ENCODE measurements around the gene LYRM2.

Gene LYRM2

DNA sequence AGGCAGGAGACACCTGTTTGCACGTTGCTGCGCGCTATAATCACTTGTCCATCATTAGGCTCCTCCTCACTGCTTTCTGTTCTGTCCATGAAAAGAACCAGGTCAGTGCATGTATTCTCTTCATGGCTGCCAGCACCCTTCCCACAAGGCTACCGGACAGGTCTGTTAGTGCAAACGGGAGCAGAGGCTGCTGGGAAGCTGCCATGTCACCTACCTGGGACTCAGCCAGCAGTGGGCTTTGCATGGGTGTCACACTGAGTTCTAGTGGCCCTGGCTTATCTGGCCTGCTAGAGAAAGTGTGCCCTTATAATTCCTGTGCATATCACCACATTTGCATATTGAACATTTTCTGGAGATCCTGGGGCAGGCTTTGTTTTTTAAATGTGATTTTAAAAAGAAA is 24.8 kb downstream of the LYRM2 start:
- Histone ChIP-seq H3K9ac (ENCODE audit: low read length) (no peak overlapping the region), H3K9me3 (ENCODE audit: control insufficient read depth, insufficient read depth, low read depth, low read length) (no peaks in the 10 kb centered on the region), H3K27me3 (ENCODE audit: control insufficient read depth, insufficient read depth, low read length) (no peaks in the 10 kb centered on the region), H3K27ac (ENCODE audit: low read depth, low read length) (no peak overlapping the region), H3K4me1 (ENCODE audit: control insufficient read depth, insufficient read depth, low read length) (no peaks in the 10 kb centered on the region), H3K36me3 (ENCODE audit: control insufficient read depth, insufficient read depth, low read length) (no peaks in the 10 kb centered on the region), H3K4me3 (ENCODE audit: low read depth, low read length) (no peak overlapping the region)

DNA sequence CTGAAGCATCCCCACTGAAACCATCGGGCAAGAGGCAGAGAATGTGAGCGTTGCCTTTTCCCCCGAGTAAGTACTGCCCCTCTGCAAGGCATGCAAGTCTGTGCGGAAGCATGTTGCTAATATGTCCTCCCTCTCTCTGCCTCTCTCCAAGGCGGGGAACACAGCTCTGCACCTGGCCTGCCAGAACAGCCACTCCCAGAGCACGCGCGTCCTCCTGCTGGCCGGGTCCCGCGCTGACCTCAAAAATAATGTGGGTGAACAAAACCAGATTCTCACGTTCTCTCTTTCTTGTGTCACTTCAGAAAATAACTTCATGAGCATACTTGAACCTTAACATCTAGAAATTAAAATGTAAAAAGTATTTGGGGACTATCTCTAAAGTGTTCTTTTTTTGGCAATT is 26.4 kb downstream of the LYRM2 start:
- Histone ChIP-seq H3K9ac (ENCODE audit: low read length) (no peak overlapping the region), H3K27me3 (ENCODE audit: control insufficient read depth, insufficient read depth, low read length) (no peaks in the 10 kb centered on the region), H3K9me3 (ENCODE audit: control insufficient read depth, insufficient read depth, low read depth, low read length) (no peaks in the 10 kb centered on the region), H3K4me3 (ENCODE audit: low read depth, low read length) (no peak overlapping the region), H3K27ac (ENCODE audit: low read depth, low read length) (no peak overlapping the region), H3K36me3 (ENCODE audit: control insufficient read depth, insufficient read depth, low read length) (no peaks in the 10 kb centered on the region), H3K4me1 (ENCODE audit: control insufficient read depth, insufficient read depth, low read length) (no peaks in the 10 kb centered on the region)

DNA sequence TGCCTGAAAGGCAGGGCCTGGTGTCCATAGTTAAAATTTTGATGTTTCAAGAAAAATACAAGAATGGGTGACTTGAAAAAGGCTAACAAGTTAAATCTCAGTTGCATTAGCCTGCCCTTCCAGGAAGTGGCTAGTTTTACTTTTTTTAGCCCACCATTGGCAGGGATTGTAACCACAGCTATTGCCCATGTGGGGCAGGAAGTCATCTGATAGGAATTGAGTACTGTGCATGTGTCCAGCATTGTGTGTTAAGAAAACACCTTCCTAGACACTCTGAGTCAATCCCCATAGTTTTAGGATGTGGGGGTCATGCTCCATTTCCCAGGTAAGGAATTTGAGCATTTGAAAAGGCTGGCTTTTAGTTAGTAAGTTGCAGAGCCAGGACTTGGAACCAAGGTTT is 26.9 kb downstream of the LYRM2 start:
- Histone ChIP-seq H3K27me3 (ENCODE audit: control insufficient read depth, insufficient read depth, low read length) (no peaks in the 10 kb centered on the region), H3K4me1 (ENCODE audit: control insufficient read depth, insufficient read depth, low read length) (no peaks in the 10 kb centered on the region), H3K4me3 (ENCODE audit: low read depth, low read length) (no peak overlapping the region), H3K9me3 (ENCODE audit: control insufficient read depth, insufficient read depth, low read depth, low read length) (no peaks in the 10 kb centered on the region), H3K36me3 (ENCODE audit: control insufficient read depth, insufficient read depth, low read length) (no peaks in the 10 kb centered on the region), H3K9ac (ENCODE audit: low read length) (no peak overlapping the region), H3K27ac (ENCODE audit: low read depth, low read length) (no peak overlapping the region)

DNA sequence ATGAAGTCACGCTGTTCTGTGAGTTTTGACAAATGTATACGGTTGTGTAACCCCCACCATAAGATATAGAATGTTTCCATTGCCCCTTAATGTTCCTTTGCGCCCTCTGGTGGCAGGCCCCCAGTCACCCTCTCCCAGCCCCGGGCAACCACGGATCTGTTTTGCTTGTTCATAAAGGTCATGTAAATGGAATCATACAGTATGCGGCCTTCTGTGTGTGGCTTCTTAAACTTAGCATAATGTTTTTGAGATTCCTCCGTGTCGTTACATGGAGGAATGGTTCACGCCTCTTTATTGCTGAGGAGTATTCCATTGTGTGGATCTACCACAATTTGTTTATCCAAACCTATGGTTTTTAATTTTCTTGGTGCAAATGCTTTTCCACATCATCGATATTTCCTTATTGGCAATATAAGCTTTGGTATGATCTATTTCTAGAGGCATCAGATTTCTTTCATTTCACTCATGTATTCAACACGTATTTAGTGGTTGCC is 28.4 kb downstream of the LYRM2 start:
- Histone ChIP-seq H3K36me3 (ENCODE audit: control insufficient read depth, insufficient read depth, low read length) (no peaks in the 10 kb centered on the region), H3K4me1 (ENCODE audit: control insufficient read depth, insufficient read depth, low read length) (no peaks in the 10 kb centered on the region), H3K27ac (ENCODE audit: low read depth, low read length) (no peak overlapping the region), H3K4me3 (ENCODE audit: low read depth, low read length) (no peak overlapping the region), H3K9me3 (ENCODE audit: control insufficient read depth, insufficient read depth, low read depth, low read length) (no peaks in the 10 kb centered on the region), H3K27me3 (ENCODE audit: control insufficient read depth, insufficient read depth, low read length) (no peaks in the 10 kb centered on the region), H3K9ac (ENCODE audit: low read length) (no peak overlapping the region)

DNA sequence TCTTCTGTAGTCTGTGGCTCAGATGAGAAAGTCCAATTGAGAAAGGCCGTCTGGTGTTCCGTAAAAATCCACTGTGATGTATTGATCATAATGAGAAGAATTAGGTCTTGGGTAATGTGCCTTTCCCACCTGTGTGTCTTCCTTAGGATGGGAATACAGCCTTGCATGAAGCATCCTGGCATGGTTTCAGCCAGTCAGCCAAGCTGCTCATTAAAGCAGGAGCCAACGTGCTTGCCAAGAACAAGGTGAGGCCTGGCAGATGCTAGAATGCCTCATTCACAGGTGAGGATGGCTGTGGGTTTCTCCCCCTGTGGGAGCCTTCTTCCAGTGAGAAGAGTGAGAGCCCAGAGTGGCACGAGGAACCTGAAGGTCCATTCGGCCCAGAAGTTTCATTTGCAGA is 32.7 kb downstream of the LYRM2 start:
- no peak overlapping the region for H3K27ac ChIP-seq (ENCODE audit: low read depth, low read length)
- no peaks in the 10 kb centered on the region for H3K9me3 ChIP-seq (ENCODE audit: control insufficient read depth, insufficient read depth, low read depth, low read length)
- no peak overlapping the region for H3K4me3 ChIP-seq (ENCODE audit: low read depth, low read length)
- no peaks in the 10 kb centered on the region for H3K4me1 ChIP-seq (ENCODE audit: control insufficient read depth, insufficient read depth, low read length)
- no peak overlapping the region for H3K9ac ChIP-seq (ENCODE audit: low read length)
- no peaks in the 10 kb centered on the region for H3K27me3 ChIP-seq (ENCODE audit: control insufficient read depth, insufficient read depth, low read length)
- H3K36me3 ChIP-seq (ENCODE audit: control insufficient read depth, insufficient read depth, low read length): no peaks in the 10 kb centered on the region

DNA sequence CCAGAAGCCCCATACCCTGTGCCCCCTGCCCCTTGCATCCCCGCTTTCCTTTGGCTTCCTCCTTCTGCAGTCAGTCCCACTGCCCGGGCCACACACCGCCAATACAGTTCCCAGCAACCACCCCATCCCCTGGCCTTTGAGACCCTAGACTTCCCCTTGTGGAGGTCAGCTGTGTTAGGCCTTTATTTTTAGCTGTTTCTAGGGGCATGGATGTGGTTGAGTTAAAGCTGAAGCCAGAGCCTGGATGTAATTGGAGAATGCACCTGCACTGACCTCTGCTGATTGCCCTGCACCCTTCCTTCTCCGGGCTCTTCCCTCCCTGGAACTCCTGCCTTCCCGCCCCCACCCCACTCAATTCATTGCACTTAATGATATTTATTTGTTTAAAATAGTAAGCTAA is 33.9 kb downstream of the LYRM2 start:
- no peak overlapping the region for H3K4me3 ChIP-seq (ENCODE audit: low read depth, low read length)
- H3K9me3 ChIP-seq (ENCODE audit: control insufficient read depth, insufficient read depth, low read depth, low read length): no peaks in the 10 kb centered on the region
- H3K27me3 ChIP-seq (ENCODE audit: control insufficient read depth, insufficient read depth, low read length): no peaks in the 10 kb centered on the region
- H3K27ac ChIP-seq (ENCODE audit: low read depth, low read length): no peak overlapping the region
- no peaks in the 10 kb centered on the region for H3K4me1 ChIP-seq (ENCODE audit: control insufficient read depth, insufficient read depth, low read length)
- no peaks in the 10 kb centered on the region for H3K36me3 ChIP-seq (ENCODE audit: control insufficient read depth, insufficient read depth, low read length)
- H3K9ac ChIP-seq (ENCODE audit: low read length): no peak overlapping the region

DNA sequence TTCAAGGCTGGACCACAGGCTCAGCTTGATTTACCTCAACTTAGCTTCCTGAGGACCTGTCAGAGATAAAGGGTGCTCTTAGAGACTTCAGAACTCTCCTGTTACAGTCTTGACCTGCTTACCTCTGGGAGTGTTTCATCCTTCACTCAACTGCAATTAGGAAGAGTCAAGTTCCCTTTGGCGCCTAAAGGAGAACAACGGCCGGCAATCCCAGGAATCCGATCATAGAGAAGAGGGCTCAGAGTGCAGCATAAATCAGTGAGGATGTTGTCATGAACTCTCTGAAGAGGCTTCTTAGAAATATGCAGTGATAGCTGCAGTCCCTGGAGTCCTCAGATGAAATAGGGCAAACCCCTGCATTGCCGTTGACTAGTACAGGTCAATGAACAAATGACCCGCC is 36.4 kb downstream of the LYRM2 start:
- H3K27ac ChIP-seq (ENCODE audit: low read depth, low read length): no peak overlapping the region
- H3K9me3 ChIP-seq (ENCODE audit: control insufficient read depth, insufficient read depth, low read depth, low read length): no peaks in the 10 kb centered on the region
- no peaks in the 10 kb centered on the region for H3K36me3 ChIP-seq (ENCODE audit: control insufficient read depth, insufficient read depth, low read length)
- H3K4me3 ChIP-seq (ENCODE audit: low read depth, low read length): no peak overlapping the region
- H3K9ac ChIP-seq (ENCODE audit: low read length): no peak overlapping the region
- H3K4me1 ChIP-seq (ENCODE audit: control insufficient read depth, insufficient read depth, low read length): no peaks in the 10 kb centered on the region
- no peaks in the 10 kb centered on the region for H3K27me3 ChIP-seq (ENCODE audit: control insufficient read depth, insufficient read depth, low read length)

DNA sequence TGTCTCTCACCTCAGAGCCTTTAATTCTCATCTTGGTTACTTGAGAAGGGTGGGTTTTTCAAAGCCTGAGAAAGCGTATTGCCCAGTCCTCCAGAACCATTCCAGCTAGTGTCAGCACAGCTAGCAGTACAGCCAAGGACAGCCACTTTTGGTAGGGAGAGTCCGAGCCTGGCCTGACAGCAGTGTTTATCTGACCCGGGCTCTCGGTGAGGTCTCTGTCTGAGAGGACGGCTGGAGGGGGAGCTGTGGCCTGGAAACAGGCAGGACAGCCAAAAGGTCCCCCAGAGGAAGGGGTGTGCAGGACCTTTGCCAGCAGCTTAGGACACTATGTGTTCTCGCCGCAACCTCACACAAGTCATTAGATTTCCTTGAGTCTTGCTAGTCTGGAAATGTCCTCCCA is 38.8 kb downstream of the LYRM2 start:
- no peaks in the 10 kb centered on the region for H3K27me3 ChIP-seq (ENCODE audit: control insufficient read depth, insufficient read depth, low read length)
- no peak overlapping the region for H3K9ac ChIP-seq (ENCODE audit: low read length)
- H3K36me3 ChIP-seq (ENCODE audit: control insufficient read depth, insufficient read depth, low read length): no peaks in the 10 kb centered on the region
- no peak overlapping the region for H3K27ac ChIP-seq (ENCODE audit: low read depth, low read length)
- H3K9me3 ChIP-seq (ENCODE audit: control insufficient read depth, insufficient read depth, low read depth, low read length): no peaks in the 10 kb centered on the region
- no peaks in the 10 kb centered on the region for H3K4me1 ChIP-seq (ENCODE audit: control insufficient read depth, insufficient read depth, low read length)
- H3K4me3 ChIP-seq (ENCODE audit: low read depth, low read length): no peak overlapping the region

DNA sequence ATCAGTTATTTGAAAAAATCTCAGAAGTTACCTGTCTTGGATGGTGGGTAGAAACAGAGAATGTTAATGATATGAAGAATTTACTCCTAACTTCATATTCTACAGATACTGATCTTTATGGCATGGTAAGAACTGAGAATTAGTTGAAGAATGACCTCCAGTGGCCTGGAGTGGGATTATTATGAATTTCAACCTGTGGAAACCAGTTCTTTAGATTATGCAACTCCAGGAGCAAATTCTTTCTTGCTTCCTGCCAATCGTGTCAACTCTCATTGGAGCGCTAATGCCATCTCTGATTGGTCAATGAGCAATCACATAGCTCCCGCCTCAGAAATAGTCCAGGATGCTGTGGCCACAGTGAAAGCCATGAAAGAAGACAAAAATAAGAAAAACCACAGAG is 40.6 kb downstream of the LYRM2 start:
- no peaks in the 10 kb centered on the region for H3K9me3 ChIP-seq (ENCODE audit: control insufficient read depth, insufficient read depth, low read depth, low read length)
- H3K36me3 ChIP-seq (ENCODE audit: control insufficient read depth, insufficient read depth, low read length): no peaks in the 10 kb centered on the region
- no peak overlapping the region for H3K9ac ChIP-seq (ENCODE audit: low read length)
- H3K4me3 ChIP-seq (ENCODE audit: low read depth, low read length): no peak overlapping the region
- H3K27me3 ChIP-seq (ENCODE audit: control insufficient read depth, insufficient read depth, low read length): no peaks in the 10 kb centered on the region
- H3K27ac ChIP-seq (ENCODE audit: low read depth, low read length): no peak overlapping the region
- H3K4me1 ChIP-seq (ENCODE audit: control insufficient read depth, insufficient read depth, low read length): no peaks in the 10 kb centered on the region

DNA sequence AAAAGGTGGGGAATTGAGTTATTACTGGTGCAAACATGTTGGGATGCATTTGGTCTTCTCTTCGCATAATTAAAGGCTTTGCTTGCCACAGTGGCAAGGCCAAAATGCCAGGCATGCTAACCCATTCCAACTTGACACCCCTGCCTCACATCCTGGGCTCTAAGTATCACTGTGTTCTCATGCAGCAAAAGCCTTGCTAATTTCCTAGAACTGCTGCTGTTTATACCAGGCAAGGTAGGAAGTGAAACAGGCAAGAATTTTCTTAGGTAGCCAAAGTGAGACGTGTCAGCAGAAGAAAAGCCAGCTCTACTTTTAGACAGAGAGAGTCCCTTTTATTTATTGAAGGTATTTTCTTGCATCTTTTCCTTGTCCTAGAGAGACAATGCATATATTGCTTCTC is 41.2 kb downstream of the LYRM2 start:
- H3K9me3 ChIP-seq (ENCODE audit: control insufficient read depth, insufficient read depth, low read depth, low read length): no peaks in the 10 kb centered on the region
- H3K36me3 ChIP-seq (ENCODE audit: control insufficient read depth, insufficient read depth, low read length): no peaks in the 10 kb centered on the region
- no peak overlapping the region for H3K4me3 ChIP-seq (ENCODE audit: low read depth, low read length)
- no peaks in the 10 kb centered on the region for H3K27me3 ChIP-seq (ENCODE audit: control insufficient read depth, insufficient read depth, low read length)
- no peaks in the 10 kb centered on the region for H3K4me1 ChIP-seq (ENCODE audit: control insufficient read depth, insufficient read depth, low read length)
- no peak overlapping the region for H3K9ac ChIP-seq (ENCODE audit: low read length)
- no peak overlapping the region for H3K27ac ChIP-seq (ENCODE audit: low read depth, low read length)

DNA sequence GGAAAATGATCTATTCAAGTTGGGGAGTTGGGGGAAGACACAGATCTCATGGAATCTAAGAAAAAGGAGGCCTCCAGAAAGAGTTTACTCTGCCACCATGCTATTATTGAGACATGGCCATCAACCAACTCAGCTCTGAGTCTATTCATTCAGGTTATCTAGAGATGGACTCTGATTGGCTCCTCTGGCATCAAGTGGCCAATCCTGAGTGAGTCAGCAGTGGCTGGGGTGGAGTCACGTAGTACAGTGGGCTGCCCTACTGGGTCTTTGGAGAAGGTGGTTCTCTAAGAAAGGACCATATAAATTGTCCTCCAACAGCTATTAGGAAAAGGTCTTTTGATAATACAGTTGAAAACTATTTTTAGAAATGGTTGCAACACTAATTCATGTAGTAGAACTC is 42.1 kb downstream of the LYRM2 start:
- no peaks in the 10 kb centered on the region for H3K9me3 ChIP-seq (ENCODE audit: control insufficient read depth, insufficient read depth, low read depth, low read length)
- no peaks in the 10 kb centered on the region for H3K27me3 ChIP-seq (ENCODE audit: control insufficient read depth, insufficient read depth, low read length)
- no peak overlapping the region for H3K27ac ChIP-seq (ENCODE audit: low read depth, low read length)
- no peak overlapping the region for H3K4me3 ChIP-seq (ENCODE audit: low read depth, low read length)
- H3K4me1 ChIP-seq (ENCODE audit: control insufficient read depth, insufficient read depth, low read length): no peaks in the 10 kb centered on the region
- no peaks in the 10 kb centered on the region for H3K36me3 ChIP-seq (ENCODE audit: control insufficient read depth, insufficient read depth, low read length)
- no peak overlapping the region for H3K9ac ChIP-seq (ENCODE audit: low read length)

DNA sequence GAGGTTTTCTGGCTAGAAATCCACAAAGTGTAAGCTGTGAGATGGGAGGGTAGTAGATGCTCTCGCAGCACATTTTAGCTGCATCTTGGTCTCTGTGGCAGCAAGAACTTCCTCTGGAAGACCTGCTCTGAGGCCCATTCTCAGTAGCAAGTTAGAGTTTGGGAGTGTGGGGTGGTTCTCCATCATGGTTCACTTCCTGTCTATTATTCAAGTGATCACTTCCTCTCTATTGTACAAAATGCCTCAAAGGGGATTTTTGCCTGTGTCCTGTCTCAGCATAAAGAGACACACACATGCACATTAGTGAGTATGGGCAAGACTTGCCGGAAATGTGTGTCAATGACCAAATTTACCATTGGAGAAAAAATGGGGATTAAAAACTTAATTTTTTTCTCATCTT is 42.5 kb downstream of the LYRM2 start:
- H3K9me3 ChIP-seq (ENCODE audit: control insufficient read depth, insufficient read depth, low read depth, low read length): no peaks in the 10 kb centered on the region
- no peaks in the 10 kb centered on the region for H3K36me3 ChIP-seq (ENCODE audit: control insufficient read depth, insufficient read depth, low read length)
- H3K4me1 ChIP-seq (ENCODE audit: control insufficient read depth, insufficient read depth, low read length): no peaks in the 10 kb centered on the region
- H3K4me3 ChIP-seq (ENCODE audit: low read depth, low read length): no peak overlapping the region
- no peak overlapping the region for H3K27ac ChIP-seq (ENCODE audit: low read depth, low read length)
- no peaks in the 10 kb centered on the region for H3K27me3 ChIP-seq (ENCODE audit: control insufficient read depth, insufficient read depth, low read length)
- no peak overlapping the region for H3K9ac ChIP-seq (ENCODE audit: low read length)

Measured in HUES6 (cell line).